GF-D8 (cell line): ENCODE data around the gene NEK8.

Experiments used
- DNase-seq: peaks from one replicate; lab custom pipeline; 2025; lab: John Stamatoyannopoulos, UW

Gene NEK8

DNA sequence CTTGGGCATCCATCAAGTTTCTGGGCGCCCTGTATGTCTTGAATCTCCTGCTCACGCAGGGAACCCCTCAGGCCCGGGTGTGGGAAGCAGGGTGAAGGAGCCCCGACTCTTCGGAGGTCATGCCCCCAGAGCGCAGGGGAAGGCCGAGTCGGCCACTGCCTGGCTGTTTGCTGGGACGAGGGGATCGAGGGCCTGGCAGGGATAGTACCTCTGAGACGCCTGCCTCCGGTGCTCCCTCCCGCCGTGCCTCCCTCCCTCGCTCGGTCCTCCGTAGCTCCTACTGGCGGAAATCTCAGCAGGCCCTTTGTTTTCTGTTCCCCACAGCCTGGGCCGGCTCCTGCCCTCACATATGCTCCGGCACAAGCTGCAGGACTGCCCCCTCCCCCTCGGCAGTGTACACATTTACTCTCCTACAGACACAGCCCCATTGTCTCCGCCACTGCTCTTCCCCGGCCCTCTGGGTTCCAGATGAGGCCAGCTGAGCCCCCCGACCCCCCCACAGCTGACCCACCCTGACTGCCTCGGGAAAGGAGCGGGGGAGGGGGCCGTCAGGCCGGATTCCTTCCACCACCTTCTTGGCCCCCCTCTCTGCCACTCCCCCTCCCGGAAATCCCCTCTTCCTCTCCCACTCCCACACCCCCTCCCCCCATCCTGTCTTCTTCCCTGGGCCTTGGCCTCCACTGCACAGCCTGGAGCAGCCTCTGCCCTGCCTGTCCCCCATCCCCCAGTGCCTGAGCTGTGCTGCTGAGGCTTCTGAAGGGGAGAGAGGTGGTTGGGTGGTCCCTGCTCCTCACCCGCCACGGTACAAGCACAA, 16.6 kb downstream of the NEK8 start:
- DNase-seq: no peak

GRCh38 chr17:28745786-28746411, 17.3 kb downstream of the NEK8 start:
- no peak for DNase-seq

- DNase-seq: no peak
Observed at GRCh38 chr17:28746611-28747050, 18.0 kb downstream of the NEK8 start.

- no peak for DNase-seq
Observed at GRCh38 chr17:28747051-28747691, 18.6 kb downstream of the NEK8 start.

DNA sequence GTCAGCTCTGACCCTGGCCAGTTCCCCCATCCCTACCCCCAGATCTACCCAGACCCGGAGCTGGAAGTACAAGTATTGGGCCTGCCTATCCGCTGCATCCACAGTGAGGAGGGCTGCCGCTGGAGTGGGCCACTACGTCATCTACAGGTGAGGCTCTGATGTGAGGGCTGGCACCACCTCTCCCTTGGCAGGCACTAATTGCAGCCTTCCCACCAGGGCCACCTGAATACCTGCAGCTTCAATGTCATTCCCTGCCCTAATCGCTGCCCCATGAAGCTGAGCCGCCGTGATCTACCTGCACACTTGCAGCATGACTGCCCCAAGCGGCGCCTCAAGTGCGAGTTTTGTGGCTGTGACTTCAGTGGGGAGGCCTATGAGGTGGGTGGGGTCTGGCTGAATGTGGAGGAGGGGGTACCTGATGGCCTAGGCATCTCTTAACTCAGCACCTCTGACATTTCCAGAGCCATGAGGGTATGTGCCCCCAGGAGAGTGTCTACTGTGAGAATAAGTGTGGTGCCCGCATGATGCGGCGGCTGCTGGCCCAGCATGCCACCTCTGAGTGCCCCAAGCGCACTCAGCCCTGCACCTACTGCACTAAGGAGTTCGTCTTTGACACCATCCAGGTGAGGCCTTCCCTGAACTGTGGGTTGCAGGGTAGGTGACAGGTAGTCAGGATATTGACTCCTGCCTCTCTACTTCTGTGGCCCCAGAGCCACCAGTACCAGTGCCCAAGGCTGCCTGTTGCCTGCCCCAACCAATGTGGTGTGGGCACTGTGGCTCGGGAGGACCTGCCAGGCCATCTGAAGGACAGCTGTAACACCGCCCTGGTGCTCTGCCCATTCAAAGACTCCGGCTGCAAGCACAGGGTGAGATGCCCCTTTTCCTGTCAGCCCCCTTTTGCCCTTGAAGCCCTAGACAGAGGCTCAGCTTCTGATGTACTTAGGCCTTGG, 19.5 kb downstream of the NEK8 start:
- DNase-seq: no peak

DNA sequence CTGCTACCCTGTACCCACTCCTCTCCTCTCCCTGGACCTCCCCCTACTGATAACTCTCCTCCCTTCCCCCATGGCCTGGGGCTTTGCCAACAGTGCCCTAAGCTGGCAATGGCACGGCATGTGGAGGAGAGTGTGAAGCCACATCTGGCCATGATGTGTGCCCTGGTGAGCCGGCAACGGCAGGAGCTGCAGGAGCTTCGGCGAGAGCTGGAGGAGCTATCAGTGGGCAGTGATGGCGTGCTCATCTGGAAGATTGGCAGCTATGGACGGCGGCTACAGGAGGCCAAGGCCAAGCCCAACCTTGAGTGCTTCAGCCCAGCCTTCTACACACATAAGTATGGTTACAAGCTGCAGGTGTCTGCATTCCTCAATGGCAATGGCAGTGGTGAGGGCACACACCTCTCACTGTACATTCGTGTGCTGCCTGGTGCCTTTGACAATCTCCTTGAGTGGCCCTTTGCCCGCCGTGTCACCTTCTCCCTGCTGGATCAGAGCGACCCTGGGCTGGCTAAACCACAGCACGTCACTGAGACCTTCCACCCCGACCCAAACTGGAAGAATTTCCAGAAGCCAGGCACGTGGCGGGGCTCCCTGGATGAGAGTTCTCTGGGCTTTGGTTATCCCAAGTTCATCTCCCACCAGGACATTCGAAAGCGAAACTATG, 20.4 kb downstream of the NEK8 start:
- DNase-seq: no peak

DNA sequence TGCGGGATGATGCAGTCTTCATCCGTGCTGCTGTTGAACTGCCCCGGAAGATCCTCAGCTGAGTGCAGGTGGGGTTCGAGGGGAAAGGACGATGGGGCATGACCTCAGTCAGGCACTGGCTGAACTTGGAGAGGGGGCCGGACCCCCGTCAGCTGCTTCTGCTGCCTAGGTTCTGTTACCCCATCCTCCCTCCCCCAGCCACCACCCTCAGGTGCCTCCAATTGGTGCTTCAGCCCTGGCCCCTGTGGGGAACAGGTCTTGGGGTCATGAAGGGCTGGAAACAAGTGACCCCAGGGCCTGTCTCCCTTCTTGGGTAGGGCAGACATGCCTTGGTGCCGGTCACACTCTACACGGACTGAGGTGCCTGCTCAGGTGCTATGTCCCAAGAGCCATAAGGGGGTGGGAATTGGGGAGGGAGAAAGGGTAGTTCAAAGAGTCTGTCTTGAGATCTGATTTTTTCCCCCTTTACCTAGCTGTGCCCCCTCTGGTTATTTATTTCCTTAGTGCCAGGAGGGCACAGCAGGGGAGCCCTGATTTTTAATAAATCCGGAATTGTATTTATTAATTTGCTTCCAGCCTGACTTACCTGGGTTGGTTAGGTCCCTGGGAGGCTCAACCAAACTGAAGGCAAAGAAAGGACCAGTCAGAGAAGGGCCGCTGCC, 21.1 kb downstream of the NEK8 start:
- no peak for DNase-seq

GRCh38 chr17:28750178-28751047, 21.8 kb downstream of the NEK8 start:
- DNase-seq: peak; percentile 28

DNA sequence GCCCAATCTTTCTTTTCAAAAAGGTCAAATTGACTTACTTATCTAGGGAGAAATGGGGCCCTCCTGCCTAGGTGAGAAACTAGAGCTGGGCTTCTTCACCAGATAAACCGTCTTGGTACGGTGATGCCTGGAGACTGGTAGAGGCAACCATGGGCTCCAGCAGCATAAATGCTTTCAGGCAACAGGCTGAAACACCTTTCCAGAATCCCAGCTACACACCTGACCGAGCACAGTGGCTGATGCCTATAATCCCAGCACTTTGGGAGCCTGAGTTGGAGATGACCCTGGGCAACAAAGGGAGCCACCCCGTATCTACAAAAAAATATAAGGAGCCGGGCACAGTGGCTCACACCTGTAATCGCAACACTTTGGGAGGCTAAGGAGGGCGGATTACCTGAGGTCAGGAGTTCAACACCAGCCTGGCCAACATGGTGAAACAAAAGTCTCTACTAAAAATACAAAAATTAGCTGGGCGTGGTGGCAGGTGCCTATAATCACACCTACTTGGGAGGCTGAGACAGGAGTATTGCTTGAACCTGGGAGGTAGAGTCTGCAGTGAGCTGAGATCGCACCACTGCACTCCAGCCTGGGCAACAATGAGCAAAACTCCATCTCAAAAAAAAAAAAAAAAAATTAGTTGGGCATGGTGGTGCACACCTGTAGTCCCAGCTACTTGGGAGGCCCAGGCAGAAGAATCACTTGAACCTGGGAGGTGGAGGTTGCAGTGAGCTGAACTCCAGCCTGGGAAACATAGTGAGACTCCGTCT, 23.2 kb downstream of the NEK8 start:
- no peak for DNase-seq

DNA sequence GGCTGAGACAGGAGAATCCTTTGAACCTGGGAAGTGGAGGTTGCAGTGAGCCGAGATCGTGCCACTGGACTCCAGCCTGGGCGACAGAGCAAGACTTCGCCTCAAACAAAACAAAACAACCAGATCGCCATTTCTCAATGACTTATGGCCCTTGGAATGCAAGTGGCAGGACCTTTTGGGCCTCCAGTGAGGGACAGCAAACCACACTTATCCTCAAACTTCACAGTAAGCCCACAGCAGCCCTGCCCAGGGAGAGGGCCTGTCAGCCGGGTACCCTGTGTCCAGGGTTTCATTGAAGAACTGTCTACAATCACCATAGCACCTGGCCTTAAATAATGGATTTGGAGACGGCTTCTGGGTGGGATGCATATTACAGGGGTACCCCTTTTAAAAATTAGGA, 26.9 kb downstream of the NEK8 start:
- DNase-seq: no peak

DNA sequence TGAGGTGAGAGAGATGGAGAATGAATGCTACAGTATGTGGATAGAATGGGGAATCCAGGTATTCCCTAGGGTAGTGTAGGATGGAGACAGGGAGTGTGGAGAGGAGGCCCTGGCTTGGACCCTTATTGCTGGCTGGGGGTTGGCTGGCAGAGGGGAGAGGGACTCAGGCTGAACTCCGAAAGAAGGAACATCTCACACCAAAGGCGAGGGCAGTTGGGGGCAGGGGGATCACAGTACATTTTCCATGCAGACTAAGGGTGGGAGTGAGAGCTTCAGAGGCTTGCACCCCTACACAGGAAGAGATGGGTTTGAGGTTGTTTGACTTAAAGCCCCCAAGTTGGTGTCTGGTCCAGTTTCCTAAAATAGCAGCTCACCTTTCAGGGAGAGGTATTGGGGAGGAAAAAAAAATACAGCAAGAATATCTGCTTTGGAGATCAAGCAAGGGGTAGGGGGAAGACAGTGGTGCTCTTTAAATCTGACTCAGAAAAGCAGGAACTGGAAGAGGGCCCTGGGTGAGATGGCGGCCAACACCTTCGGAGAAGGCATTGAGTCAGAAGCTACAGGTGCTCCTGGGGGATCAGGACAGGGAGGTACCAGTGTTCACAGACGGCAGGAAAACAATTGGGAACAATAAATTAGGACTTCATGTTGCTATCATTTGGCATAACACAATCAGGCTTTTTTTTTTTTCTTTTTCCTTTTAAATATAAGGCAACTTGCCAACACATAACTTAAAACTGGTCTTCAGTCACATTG, 27.6 kb downstream of the NEK8 start:
- no peak for DNase-seq

DNA sequence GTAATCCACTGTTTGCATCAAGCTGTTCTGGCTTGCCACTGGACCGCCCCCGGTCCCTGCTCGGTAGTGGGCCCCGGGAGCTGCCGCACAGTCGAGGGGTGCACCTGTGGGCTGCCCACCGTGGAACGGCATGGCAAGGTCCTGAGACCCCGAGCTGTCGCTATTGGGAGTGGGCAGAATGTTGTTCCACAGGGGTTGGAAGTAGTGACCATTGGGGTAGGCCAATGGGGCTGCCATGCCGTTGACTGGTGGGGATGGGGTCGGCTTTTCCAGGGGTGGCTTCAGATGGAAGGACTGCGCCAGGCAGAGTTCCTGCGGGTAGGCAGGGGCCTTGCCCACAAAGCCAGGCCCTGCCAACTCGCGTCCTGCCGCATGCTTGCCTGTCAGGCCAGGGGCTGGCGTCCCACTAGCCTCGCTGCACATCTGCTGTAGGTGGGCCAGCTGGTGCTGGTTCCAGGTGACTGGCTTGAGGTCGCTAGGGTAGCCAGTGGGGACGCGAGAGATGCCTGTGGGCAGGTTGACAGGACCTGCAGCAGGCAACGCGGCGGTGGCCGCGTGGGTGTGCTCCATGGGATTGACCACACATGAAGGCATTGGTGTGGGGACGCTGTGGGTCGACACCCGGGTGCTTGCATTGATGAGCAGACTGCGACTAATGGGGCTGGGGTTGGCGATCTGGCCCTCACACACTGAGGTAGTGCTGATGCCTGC, 30.0 kb downstream of the NEK8 start:
- no peak for DNase-seq

DNA sequence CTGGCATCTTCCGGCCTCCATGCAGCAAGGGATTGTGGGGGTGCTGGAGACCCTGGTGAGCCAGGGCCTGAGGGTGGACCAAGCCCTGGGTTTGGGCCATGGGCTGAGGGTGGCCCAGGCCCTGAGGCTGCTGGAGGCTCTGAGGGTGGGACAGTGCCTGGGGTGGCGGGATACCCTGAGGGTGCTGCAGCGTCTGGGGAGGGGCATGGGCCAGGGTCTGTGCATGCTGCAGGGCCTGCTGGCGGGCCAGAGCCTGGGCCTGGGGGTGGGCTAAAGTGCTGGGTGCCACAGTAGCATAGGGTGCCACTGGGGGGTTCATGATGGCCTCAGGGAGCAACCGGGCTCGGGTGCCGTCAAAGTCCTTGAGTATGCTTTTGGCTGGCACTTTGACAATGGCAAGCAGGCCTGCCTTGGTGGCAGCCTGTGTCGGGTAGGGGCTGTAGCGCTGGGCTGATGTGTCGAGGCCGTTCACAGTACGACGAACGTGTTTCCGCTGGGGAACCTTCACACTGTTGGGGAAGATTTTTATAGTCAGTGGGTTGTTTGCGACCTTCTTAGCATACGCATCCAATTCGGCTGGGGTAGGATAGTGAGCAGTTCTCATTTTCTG, 30.8 kb downstream of the NEK8 start:
- DNase-seq: no peak

- DNase-seq: peak; percentile 53
Observed at GRCh38 chr17:28760601-28761562, 32.3 kb downstream of the NEK8 start.

DNA sequence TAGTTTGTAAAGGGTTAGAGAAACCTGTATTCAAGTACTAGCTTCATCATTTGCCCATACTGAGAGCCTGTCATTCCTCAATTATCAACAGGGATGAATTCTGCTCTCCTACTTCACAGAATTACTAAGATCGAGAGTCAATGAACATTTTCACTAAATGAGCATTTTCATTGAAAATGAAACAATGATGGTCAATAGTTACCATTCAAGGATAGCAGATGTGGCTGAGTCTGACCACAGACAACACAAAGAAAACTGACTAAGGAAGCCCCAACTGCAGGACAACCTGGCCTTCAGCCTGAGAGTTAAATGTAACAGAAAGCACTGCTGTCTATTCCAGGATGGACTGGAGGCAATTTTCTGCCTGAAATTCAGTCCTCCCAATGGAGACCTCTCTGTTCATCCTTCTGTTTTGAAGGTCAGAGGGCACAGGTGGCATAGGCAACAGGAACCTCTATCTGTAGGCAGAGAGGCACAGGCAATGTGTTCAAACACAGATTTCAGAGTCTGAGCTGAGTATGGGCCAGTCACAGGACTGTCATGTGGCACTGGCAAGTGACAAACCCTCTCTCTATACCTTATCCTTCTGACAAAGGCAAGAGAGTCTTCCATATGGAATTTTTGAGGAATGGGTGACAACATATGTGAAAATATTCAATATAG, 34.7 kb downstream of the NEK8 start:
- no peak for DNase-seq
